SU-DHL-6 (cell line): ENCODE data around the gene TEX35.

Experiments
- H2AFZ ChIP-seq: fragments of 200-600 bp; sonication (generic); 2 replicates; pipeline ENCODE4 v1.6.1; 2014; ENCODE audit warnings: low read depth, mild to moderate bottlenecking, moderate library complexity, mixed read lengths, antibody characterized with exemption, low read length; ENCODE audit not compliant: severe bottlenecking
- H3F3A ChIP-seq: fragments of 200-600 bp; shearing (Covaris generic); 2 replicates; pipeline ENCODE4 v1.6.0; 2016; ENCODE audit warnings: antibody characterized with exemption, mild to moderate bottlenecking; ENCODE audit not compliant: insufficient read depth
- H3K27ac ChIP-seq: fragments of 200-600 bp; sonication (generic); 2 replicates; pipeline ENCODE4 v1.5.1; 2016; ENCODE audit warnings: low read depth, mild to moderate bottlenecking, low read length, moderate library complexity, mixed read lengths
- H3K27me3 ChIP-seq: fragments of 200-600 bp; sonication (generic), shearing (Covaris generic); 2 replicates; pipeline ENCODE4 v1.6.0; 2014; ENCODE audit warnings: mild to moderate bottlenecking, low read length
- H3K36me3 ChIP-seq: fragments of 200-600 bp; sonication (generic); 2 replicates; pipeline ENCODE4 v1.6.1; 2014; ENCODE audit warnings: mild to moderate bottlenecking, low read length, mixed read lengths
- H3K4me2 ChIP-seq: fragments of 300-600, 200-600 bp; shearing (Covaris generic), sonication (generic); 2 replicates; pipeline ENCODE4 v1.6.0; 2014; ENCODE audit warnings: low read length, low read depth, mild to moderate bottlenecking; ENCODE audit not compliant: poor library complexity, severe bottlenecking
- H3K4me3 ChIP-seq: fragments of 200-600 bp; sonication (generic); 2 replicates; pipeline ENCODE4 v1.5.1; 2014; ENCODE audit warnings: antibody characterized with exemption, low read length, mild to moderate bottlenecking, mixed read lengths; ENCODE audit not compliant: insufficient read depth, poor library complexity, severe bottlenecking
- H3K79me2 ChIP-seq: fragments of 200-600 bp; sonication (generic); 2 replicates; pipeline ENCODE4 v1.6.1; 2014; ENCODE audit warnings: mild to moderate bottlenecking, low read length, moderate library complexity; ENCODE audit not compliant: insufficient read depth
- H3K9ac ChIP-seq: fragments of 200-600 bp; sonication (generic); 2 replicates; pipeline ENCODE4 v1.7.0; 2014; ENCODE audit warnings: mild to moderate bottlenecking, low read length
- H3K9me2 ChIP-seq: fragments of 200-600 bp; sonication (generic); replicated peaks from 2 replicates; pipeline ENCODE4 v1.6.1; 2014; ENCODE audit warnings: low read length; ENCODE audit not compliant: insufficient read depth
- H3K9me3 ChIP-seq: fragments of 200-600 bp; sonication (generic); 2 replicates; pipeline ENCODE4 v1.6.1; 2014; ENCODE audit warnings: low read length, mixed read lengths; ENCODE audit not compliant: insufficient read depth
- H4K20me1 ChIP-seq: fragments of 200-600 bp; sonication (generic); 2 replicates; pipeline ENCODE4 v1.6.1; 2014; ENCODE audit warnings: low read depth, mild to moderate bottlenecking, antibody characterized with exemption, low read length, moderate library complexity, mixed read lengths
- EZH2phosphoT487 ChIP-seq: fragments of 200-600 bp; sonication (generic), shearing (Covaris generic); conservative IDR thresholded peaks from 2 replicates; pipeline ENCODE4 v1.6.1; 2018; ENCODE audit warnings: mild to moderate bottlenecking, antibody characterized with exemption, low read length, moderate library complexity, mixed read lengths
- TF ChIP-seq, protein P1 (sequence below): fragments of 200-600 bp; sonication (generic); IDR thresholded peaks from one replicate; pipeline ENCODE4 v1.5.1; 2017; ENCODE audit warnings: antibody characterized with exemption, mild to moderate bottlenecking, low read length, moderate library complexity; ENCODE audit not compliant: insufficient read depth, poor library complexity, severe bottlenecking

The TEX35 gene

DNA sequence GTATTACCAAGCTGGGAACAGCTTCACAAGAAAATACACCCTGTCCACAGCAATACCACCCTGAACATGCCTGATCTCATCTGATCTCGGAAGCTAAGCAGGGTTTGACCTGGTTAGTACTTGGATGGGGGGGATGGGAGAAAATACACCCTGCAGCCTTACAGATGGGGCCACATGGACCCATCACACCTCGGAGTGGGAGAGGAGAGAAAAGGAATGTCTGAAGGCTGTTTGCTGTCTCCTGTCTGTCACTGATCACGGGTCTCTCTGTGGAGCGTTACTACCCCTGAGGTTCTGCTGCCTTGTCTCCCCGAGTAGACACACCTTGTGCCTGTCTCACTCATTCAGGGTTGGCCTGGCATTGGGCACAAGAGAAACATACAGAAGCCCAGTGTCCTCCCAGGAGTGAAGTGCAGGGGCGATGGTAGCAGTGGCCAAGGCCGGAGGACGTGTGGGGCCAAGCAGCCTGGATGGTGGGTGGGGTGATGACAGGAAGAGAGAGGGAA is 48.0 kb downstream of the TEX35 start:
- Histone ChIP-seq H3K27me3 (no peaks in the 10 kb centered on the region), H3K9me3 (no peaks in the 10 kb centered on the region), H3K9me2 (no peaks in the 10 kb centered on the region), H4K20me1 (no peaks in the 10 kb centered on the region), H3K36me3 (no peaks in the 10 kb centered on the region), H3K27ac (no peak overlapping the region), H3K4me3 (no peak overlapping the region), H2AFZ (no peak overlapping the region), H3K79me2 (no peaks in the 10 kb centered on the region), H3K9ac (no peak overlapping the region), H3F3A (no peaks in the 10 kb centered on the region), H3K4me2 (no peak overlapping the region)
- no peak for TF ChIP-seq EZH2phosphoT487
- TF ChIP-seq, protein P1, sequence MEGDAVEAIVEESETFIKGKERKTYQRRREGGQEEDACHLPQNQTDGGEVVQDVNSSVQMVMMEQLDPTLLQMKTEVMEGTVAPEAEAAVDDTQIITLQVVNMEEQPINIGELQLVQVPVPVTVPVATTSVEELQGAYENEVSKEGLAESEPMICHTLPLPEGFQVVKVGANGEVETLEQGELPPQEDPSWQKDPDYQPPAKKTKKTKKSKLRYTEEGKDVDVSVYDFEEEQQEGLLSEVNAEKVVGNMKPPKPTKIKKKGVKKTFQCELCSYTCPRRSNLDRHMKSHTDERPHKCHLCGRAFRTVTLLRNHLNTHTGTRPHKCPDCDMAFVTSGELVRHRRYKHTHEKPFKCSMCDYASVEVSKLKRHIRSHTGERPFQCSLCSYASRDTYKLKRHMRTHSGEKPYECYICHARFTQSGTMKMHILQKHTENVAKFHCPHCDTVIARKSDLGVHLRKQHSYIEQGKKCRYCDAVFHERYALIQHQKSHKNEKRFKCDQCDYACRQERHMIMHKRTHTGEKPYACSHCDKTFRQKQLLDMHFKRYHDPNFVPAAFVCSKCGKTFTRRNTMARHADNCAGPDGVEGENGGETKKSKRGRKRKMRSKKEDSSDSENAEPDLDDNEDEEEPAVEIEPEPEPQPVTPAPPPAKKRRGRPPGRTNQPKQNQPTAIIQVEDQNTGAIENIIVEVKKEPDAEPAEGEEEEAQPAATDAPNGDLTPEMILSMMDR = no peak

DNA sequence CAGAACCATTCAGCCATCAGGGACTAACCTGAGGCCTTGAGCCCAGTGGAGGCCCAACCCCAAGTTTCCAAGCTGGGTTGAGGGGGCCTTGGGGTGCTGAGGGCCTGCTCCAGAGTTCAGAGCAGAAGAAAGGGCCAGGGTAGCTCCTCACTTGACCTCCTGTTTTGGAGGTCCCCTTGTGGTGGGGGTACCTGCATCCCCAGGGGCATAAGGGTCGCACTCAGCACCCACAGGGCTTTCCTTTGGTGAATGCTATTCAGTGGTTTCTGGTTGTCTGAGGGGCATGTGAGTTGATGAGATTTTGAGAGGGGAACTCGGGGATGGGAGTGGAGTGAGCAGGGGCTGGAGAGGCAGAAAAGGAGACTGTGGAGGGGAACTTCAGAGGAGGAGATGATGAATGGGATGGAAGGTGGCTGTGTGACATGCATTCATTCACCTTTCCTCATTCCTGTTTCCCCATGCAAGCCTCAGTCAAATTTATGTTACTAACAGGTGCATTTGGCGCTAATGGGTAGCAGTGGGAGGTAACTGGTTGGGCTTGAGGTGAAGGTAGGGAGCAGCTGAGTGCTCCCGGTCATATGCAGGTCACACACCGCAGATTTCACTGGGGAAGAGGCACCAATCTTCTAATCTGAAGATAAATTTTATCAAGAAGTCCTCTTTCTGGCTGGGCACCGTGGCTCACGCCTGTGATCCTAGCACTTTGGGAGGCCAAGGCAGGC is 50.4 kb downstream of the TEX35 start:
- H3K79me2 ChIP-seq = no peaks in the 10 kb centered on the region
- H3K9ac ChIP-seq = no peak overlapping the region
- no peak overlapping the region for H2AFZ ChIP-seq
- H3K4me3 ChIP-seq = no peak overlapping the region
- no peaks in the 10 kb centered on the region for H3K36me3 ChIP-seq
- TF ChIP-seq, protein P1 = no peak
- no peak for TF ChIP-seq EZH2phosphoT487
- H3K9me3 ChIP-seq = no peaks in the 10 kb centered on the region
- H3K9me2 ChIP-seq = no peaks in the 10 kb centered on the region
- no peak overlapping the region for H3K4me2 ChIP-seq
- H3F3A ChIP-seq = no peaks in the 10 kb centered on the region
- H3K27me3 ChIP-seq = no peaks in the 10 kb centered on the region
- no peaks in the 10 kb centered on the region for H4K20me1 ChIP-seq
- H3K27ac ChIP-seq = no peak overlapping the region

DNA sequence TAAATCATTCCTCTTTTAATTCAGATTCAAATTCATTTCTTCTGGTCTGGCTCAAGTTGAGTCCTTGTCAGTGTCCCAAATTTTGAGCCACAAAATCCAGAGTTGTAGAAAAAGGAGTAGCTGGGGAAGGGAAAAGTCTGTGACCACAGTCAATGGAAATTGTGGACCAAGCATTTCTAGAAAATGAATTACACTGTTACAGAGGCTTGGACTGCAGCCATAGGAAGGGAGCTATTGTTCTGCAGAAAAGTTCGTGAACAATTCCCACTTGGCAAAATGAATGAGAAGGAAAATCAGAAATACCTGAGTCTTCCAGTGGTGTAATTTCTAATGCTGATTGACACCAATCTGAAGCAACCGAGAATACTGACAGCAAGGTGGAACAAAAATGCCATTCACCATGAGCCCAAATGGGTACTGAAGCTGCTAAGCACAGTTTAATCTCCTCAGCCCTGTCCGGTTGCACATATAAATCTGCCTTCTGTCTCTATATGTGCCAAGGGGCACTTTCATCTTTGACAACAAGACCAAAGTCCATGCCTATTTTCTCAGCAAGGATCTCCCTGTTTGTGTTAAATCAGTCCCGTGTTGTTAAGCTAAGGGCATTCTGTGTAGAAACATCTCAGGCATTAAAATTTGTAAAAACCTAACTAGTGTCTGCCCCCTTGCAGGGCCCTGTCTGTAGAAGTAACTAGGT is 51.3 kb downstream of the TEX35 start:
- Histone ChIP-seq H3F3A (no peaks in the 10 kb centered on the region), H3K27ac (no peak overlapping the region), H3K9me2 (no peaks in the 10 kb centered on the region), H4K20me1 (no peaks in the 10 kb centered on the region), H3K36me3 (no peaks in the 10 kb centered on the region), H3K4me2 (no peak overlapping the region), H3K9me3 (no peaks in the 10 kb centered on the region), H2AFZ (no peak overlapping the region), H3K79me2 (no peaks in the 10 kb centered on the region), H3K9ac (no peak overlapping the region), H3K4me3 (no peak overlapping the region), H3K27me3 (no peaks in the 10 kb centered on the region)
- TF ChIP-seq, protein P1 = no peak
- no peak for TF ChIP-seq EZH2phosphoT487
